Renal pelvis (tissue), 4 donors: ENCODE results near the gene LBR. TPM values are rescaled to one million over a fixed set of nuclear protein-coding genes. Genes with fewer than 3 reads are reported as not detected.
"Not testable (repeated sequence)": the region's sequence is repeated elsewhere in the genome, so short reads cannot be mapped to it uniquely, and the experiment has no call there.

ENCODE experiments used
- DNase-seq: peaks from one replicate; pipeline ENCODE4 v3.0.0-alpha.2; 2013
- polyA plus RNA-seq, 3 donors: library from polyadenylated mRNA; unstranded; fragments of 120-200 nt; gene quantifications; one replicate each; pipeline ENCODE4 v1.2.1, GENCODE V29; 2013; ENCODE audit not compliant: insufficient read length in 3 of 3

LBR gene
- polyA plus RNA-seq, 3 donors: 76.0 to 92.6 (median 90.4) TPM

DNA sequence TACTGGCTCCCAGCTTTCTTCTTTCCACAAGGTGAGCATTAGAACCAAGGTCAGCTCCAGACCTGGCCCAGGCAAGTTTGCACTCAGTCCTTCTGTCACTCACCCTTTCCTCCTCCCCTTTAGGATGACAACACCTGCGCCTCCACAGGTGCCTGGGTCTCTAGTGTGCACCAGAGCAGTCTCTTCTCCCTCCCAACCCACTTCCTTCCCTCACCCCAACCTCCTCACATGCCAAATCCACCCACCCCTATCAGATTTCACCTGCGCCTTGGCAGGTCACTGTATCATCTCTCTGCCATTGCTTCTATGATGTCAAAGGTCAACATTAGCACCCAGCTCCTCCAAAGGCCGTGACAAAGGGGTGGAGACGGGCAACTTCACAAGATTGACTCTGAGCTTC lies 38.0 kb downstream of the LBR start:
- no peak for DNase-seq

GRCh38 chr1:225388372-225388771 lies 39.5 kb downstream of the LBR start:
- no peak for DNase-seq

GRCh38 chr1:225386860-225387259 lies 41.0 kb downstream of the LBR start:
- not testable (repeated sequence) for DNase-seq

GRCh38 chr1:225380691-225381090 lies 47.1 kb downstream of the LBR start:
- DNase-seq: no peak

DNA sequence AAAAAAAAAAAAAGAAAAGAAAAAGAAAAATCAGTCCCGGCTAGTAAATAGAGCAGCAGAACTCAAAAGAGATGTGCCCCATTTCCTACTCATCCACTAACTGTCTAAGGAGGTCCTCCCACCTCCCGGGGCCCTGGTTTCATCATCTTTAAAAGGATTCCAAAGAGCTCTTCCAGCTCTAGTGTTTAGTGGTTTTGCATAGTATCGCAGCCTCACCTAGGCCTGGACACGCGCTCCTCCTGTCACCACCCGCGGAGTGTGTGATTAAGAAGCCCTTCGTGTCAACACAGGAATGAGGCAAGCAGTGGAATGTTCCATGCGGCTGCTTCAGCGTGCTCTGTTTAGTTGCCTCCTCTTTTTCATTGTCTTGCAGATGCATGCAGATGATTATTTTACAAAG lies 49.0 kb downstream of the LBR start:
- no peak for DNase-seq

- DNase-seq: no peak
Observed at GRCh38 chr1:225374996-225375395, 52.8 kb downstream of the LBR start.

- DNase-seq: no peak
Observed at GRCh38 chr1:225373155-225373554, 54.7 kb downstream of the LBR start.

DNA sequence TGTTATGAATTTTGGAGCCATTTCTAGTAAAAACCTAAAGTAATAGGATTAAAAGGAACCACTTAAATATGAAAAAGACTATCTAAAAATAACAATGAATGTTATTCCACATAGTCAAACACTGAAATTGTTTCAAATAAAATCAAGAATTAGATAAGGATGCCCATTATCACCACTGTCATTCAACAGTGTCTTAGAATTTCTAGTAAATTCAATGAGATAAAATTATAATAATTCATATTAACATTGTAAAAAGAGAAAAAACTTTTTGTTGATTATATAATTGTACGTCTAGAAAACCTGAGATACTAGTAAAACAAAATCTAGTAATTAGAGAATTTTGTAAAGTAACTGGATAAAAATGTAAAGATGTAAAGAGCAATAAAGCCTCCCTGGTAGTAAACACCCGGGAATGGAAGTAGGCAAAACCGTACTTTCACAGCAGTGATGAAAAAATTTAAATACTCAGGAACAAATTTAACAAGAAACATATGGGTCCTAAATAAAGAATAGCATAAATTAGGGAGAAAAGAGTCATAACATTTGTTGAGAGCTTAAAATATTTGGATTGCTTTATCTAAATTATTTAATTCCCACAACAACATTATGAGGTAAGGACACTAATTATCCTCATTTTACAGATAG lies 56.4 kb downstream of the LBR start:
- DNase-seq: no peak

GRCh38 chr1:225368036-225368552 lies 59.7 kb downstream of the LBR start:
- no peak for DNase-seq

- DNase-seq: no peak
Observed at GRCh38 chr1:225366552-225366951, 61.3 kb downstream of the LBR start.

GRCh38 chr1:225366018-225366417 lies 61.8 kb downstream of the LBR start:
- no peak for DNase-seq

DNA sequence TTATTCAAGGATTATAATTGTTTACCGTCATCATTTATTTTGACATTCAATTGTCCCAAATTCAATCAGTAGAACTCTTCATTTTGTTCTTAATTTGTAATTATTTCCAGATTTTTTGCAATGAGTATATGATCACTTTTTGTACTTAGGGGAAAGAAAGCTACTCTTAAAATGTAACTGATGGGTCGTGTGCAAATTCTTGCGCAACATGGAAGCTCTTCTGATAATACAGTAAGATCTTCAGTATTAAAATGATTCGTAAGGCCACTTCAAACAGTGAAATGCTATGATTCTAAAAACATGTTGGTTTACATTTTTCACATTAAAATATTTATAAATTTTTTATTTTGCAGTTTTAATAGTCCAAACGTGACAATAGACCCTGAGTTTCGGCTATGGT lies 63.4 kb downstream of the LBR start:
- no peak for DNase-seq

- DNase-seq: no peak
Observed at GRCh38 chr1:225362805-225363204, 65.0 kb downstream of the LBR start.

DNA sequence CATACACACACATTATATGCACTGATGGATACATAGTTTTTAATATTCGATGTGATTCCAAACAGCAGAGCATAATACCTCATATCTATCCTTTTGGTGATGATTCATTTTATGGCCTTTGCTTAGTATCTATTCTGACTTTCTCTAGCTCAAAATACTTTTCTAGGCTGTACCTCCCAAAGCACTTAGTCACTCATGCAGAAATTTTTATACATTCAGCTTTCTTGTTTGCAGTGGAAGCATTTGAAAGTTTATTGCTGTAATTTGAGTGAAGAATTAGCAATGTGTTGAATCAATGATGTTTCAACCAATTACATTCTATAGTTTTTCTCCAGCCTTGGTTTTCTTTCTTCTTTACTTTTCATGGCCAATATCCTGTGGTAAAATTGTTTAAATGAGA lies 66.7 kb downstream of the LBR start:
- no peak for DNase-seq

GRCh38 chr1:225360119-225360518 lies 67.7 kb downstream of the LBR start:
- DNase-seq: no peak

- no peak for DNase-seq
Observed at GRCh38 chr1:225355863-225356262, 72.0 kb downstream of the LBR start.

DNA sequence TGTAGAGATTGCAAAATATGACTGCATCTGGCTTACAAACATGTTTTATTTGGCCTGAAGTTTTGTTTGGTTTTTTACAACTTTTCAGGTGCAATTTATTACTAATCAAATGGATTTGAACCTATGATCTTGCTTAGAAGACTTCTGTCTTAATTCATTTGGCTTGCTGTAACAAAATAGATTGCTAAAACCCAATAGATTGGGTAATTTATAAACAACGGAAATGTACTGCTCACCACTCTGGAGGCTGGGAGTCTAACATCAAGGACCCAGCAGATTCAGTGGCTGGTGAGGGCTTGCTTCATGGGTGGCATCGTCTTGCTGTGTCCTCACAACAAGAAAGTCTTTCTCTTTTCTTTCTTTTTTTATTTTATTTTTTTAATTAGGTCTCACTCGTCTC lies 72.9 kb downstream of the LBR start:
- no peak for DNase-seq

Other genes with a start within 250 kb of the LBR start
- gene ENAH, start 225.1 kb upstream of the LBR start, polyA plus RNA-seq: 100 to 1,000 TPM in 2 of 3 donors, 10 to 100 TPM in 1; 89.0 to 107 (median 103) TPM